COLO668 (cell line): Measurements from ENCODE around the gene TMEM185A.
"Not testable (repeated sequence)": the region's sequence is repeated elsewhere in the genome, so short reads cannot be mapped to it uniquely, and the experiment has no call there.

ENCODE experiments used
- DNase-seq: peaks from one replicate; lab custom pipeline; 2025; ENCODE audit not compliant: unreplicated experiment; lab: John Stamatoyannopoulos, UW

The TMEM185A gene

GRCh38 chrX:149555251-149555650 is 76.3 kb downstream of the TMEM185A start:
- not testable (repeated sequence) for DNase-seq

- DNase-seq: not testable (repeated sequence)
These were observed 79.7 kb downstream of the TMEM185A start for GRCh38 chrX:149551939-149552248.

- not testable (repeated sequence) for DNase-seq
These were observed 80.2 kb downstream of the TMEM185A start for GRCh38 chrX:149551245-149551938.

- DNase-seq: not testable (repeated sequence)
These were observed 81.1 kb downstream of the TMEM185A start for GRCh38 chrX:149550454-149550853.

GRCh38 chrX:149549701-149550100 is 81.9 kb downstream of the TMEM185A start, which contains the start of gene HSFX3:
HSFX3 (minus strand) TSS chrX:149549924; CDS start chrX:149549852, 72 bp downstream.
- DNase-seq: not testable (repeated sequence)

GRCh38 chrX:149547782-149548181 is 83.8 kb downstream of the TMEM185A start:
- not testable (repeated sequence) for DNase-seq

GRCh38 chrX:149546962-149547361 is 84.6 kb downstream of the TMEM185A start:
- not testable (repeated sequence) for DNase-seq
